ENCODE results near the gene KYAT1. TPM values are rescaled to one million over a fixed set of nuclear protein-coding genes. Genes with fewer than 3 reads are reported as not detected.

The KYAT1 gene
- total RNA-seq, 1 experiment from 2014 or later = 7.8 TPM

- no peak for DNase-seq
- H3K4me1 Mint-ChIP-seq (ENCODE audit: low read depth, unreplicated experiment) = peaks cover 3% of the 10 kb centered on the region
- H3K27ac Mint-ChIP-seq (ENCODE audit: unreplicated experiment) = no peak overlapping the region
- intact Hi-C loops (cut with micrococcal nuclease; ENCODE audit: unreplicated experiment) = no loop called here
- BruUV-seq (replicated peaks) = no TSS peak
- CTCF ChIA-PET = no interaction called here
- no peaks in the 10 kb centered on the region for H3K9me3 Mint-ChIP-seq (ENCODE audit: unreplicated experiment)
- H3K4me3 ChIP-seq (ENCODE audit: low read depth, low read length) = no peak overlapping the region
- H3K27me3 Mint-ChIP-seq (ENCODE audit: insufficient read depth, unreplicated experiment) = no peaks in the 10 kb centered on the region
- peaks cover 4% of the 10 kb centered on the region; the same call in 1 of the 2 replicates for H3K4me1 ChIP-seq
- POLR2A ChIA-PET = no interaction called here
- peaks cover 2% of the 10 kb centered on the region; the same call in 1 of the 2 replicates for H3K36me3 ChIP-seq (ENCODE audit: control insufficient read depth, insufficient read depth, low read length)
- H3K4me3 Mint-ChIP-seq (ENCODE audit: unreplicated experiment) = no peak overlapping the region
- H3K36me3 Mint-ChIP-seq (ENCODE audit: insufficient read depth, unreplicated experiment) = peaks cover 51% of the 10 kb centered on the region
- TF ChIP-seq CTCF (IDR thresholded peaks at IDR 0.05; ENCODE audit: insufficient read depth in 1 of 2, low read depth in 1 of 2, low read length in 1 of 2, severe bottlenecking in 1 of 2, unreplicated experiment in 1 of 2) = no peak
- H3K9me3 ChIP-seq = no peaks in the 10 kb centered on the region
- no peaks in the 10 kb centered on the region for H3K27me3 ChIP-seq (replicated peaks; ENCODE audit: control insufficient read depth, insufficient read depth, low read length)
Measured at GRCh38 chr9:128885798-128886197, 4.0 kb upstream of the KYAT1 start.

- H3K27ac Mint-ChIP-seq (ENCODE audit: unreplicated experiment) = no peak overlapping the region
- no peak overlapping the region for H3K4me3 ChIP-seq (ENCODE audit: low read depth, low read length)
- no peaks in the 10 kb centered on the region for H3K9me3 ChIP-seq
- ChIA-PET POLR2A (no interaction called here), CTCF (no interaction called here)
- no TSS peak for BruUV-seq (replicated peaks)
- H3K4me1 ChIP-seq = peaks cover 4% of the 10 kb centered on the region; the same call in 1 of the 2 replicates
- intact Hi-C loops (cut with micrococcal nuclease; ENCODE audit: unreplicated experiment) = no loop called here
- TF ChIP-seq CTCF (IDR thresholded peaks at IDR 0.05; ENCODE audit: insufficient read depth in 1 of 2, low read depth in 1 of 2, low read length in 1 of 2, severe bottlenecking in 1 of 2, unreplicated experiment in 1 of 2) = no peak
- H3K4me1 Mint-ChIP-seq (ENCODE audit: low read depth, unreplicated experiment) = peaks cover 6% of the 10 kb centered on the region
- peaks cover 2% of the 10 kb centered on the region; the same call in 1 of the 2 replicates for H3K36me3 ChIP-seq (ENCODE audit: control insufficient read depth, insufficient read depth, low read length)
- peak overlapping the region; percentile 31 for H3K4me3 Mint-ChIP-seq (ENCODE audit: unreplicated experiment)
- no peaks in the 10 kb centered on the region for H3K9me3 Mint-ChIP-seq (ENCODE audit: unreplicated experiment)
- no peaks in the 10 kb centered on the region for H3K27me3 ChIP-seq (replicated peaks; ENCODE audit: control insufficient read depth, insufficient read depth, low read length)
- H3K36me3 Mint-ChIP-seq (ENCODE audit: insufficient read depth, unreplicated experiment) = peaks cover 46% of the 10 kb centered on the region
- H3K27me3 Mint-ChIP-seq (ENCODE audit: insufficient read depth, unreplicated experiment) = no peaks in the 10 kb centered on the region
- DNase-seq = no peak
Measured at GRCh38 chr9:128885376-128885775, 3.6 kb upstream of the KYAT1 start.

- peaks cover 34% of the 10 kb centered on the region for H3K36me3 Mint-ChIP-seq (ENCODE audit: insufficient read depth, unreplicated experiment)
- H3K27me3 Mint-ChIP-seq (ENCODE audit: insufficient read depth, unreplicated experiment) = no peaks in the 10 kb centered on the region
- no peak for TF ChIP-seq CTCF (IDR thresholded peaks at IDR 0.05; ENCODE audit: insufficient read depth in 1 of 2, low read depth in 1 of 2, low read length in 1 of 2, severe bottlenecking in 1 of 2, unreplicated experiment in 1 of 2)
- H3K4me3 Mint-ChIP-seq (ENCODE audit: unreplicated experiment) = no peak overlapping the region
- H3K4me3 ChIP-seq (ENCODE audit: low read depth, low read length) = no peak overlapping the region
- ChIA-PET POLR2A (no interaction called here), CTCF (no interaction called here)
- H3K9me3 ChIP-seq = no peaks in the 10 kb centered on the region
- H3K36me3 ChIP-seq (ENCODE audit: control insufficient read depth, insufficient read depth, low read length) = peaks cover 2% of the 10 kb centered on the region; the same call in 1 of the 2 replicates
- H3K4me1 Mint-ChIP-seq (ENCODE audit: low read depth, unreplicated experiment) = peaks cover 6% of the 10 kb centered on the region
- no peak overlapping the region for H3K27ac Mint-ChIP-seq (ENCODE audit: unreplicated experiment)
- no peaks in the 10 kb centered on the region for H3K9me3 Mint-ChIP-seq (ENCODE audit: unreplicated experiment)
- BruUV-seq (replicated peaks) = no TSS peak
- H3K27me3 ChIP-seq (replicated peaks; ENCODE audit: control insufficient read depth, insufficient read depth, low read length) = no peaks in the 10 kb centered on the region
- intact Hi-C loops (cut with micrococcal nuclease; ENCODE audit: unreplicated experiment) = loop anchor here (5.0 kb wide), 1 partner anchor 67 kb away; the partner anchor contains the start of gene ENDOG
- DNase-seq = no peak
- H3K4me1 ChIP-seq = peaks cover 10% of the 10 kb centered on the region
Measured at GRCh38 chr9:128884164-128884563, 2.4 kb upstream of the KYAT1 start.

All from Caco-2 (cell line).